HepG2 (cell line): ENCODE data around the gene CACNA1G. TPM values are rescaled to one million over a fixed set of nuclear protein-coding genes. Genes with fewer than 3 reads are reported as not detected.
A peak's percentile ranks its signal among the peaks of the same experiment; 100 is the strongest.

Experiments used
- BCL6 ChIP-seq: IDR thresholded peaks from 2 replicates; pipeline ENCODE4 v1.6.1; 2016; ENCODE audit warnings: missing genetic modification reagents, missing compliant biosample characterization
- CBX2 ChIP-seq, 2 experiments: fragments of 200-600 bp in 1 of 2; sonication (generic); formaldehyde crosslinking in 1 of 2; IDR thresholded peaks; 2 replicates each; pipeline versions ENCODE4 v1.7.0 to v1.8.1; 2018 to 2022; ENCODE audit warnings: low read depth in 2 of 2, low read length in 1 of 2, mild to moderate bottlenecking in 1 of 2, missing genetic modification reagents in 1 of 2
- CHCHD3 ChIP-seq: sonication (generic); formaldehyde crosslinking; IDR thresholded peaks from 2 replicates; pipeline ENCODE4 v1.8.0; 2022; ENCODE audit warnings: mild to moderate bottlenecking, missing genetic modification reagents, moderate library complexity
- FOXK2 ChIP-seq: fragments of 450-650 bp; IDR thresholded peaks from 2 replicates; pipeline ENCODE4 v1.6.1; 2016
- HNF1A ChIP-seq, 2 experiments: sonication (generic) in 1 of 2; formaldehyde crosslinking in 1 of 2; IDR thresholded peaks; 2 replicates each; pipeline versions ENCODE4 v1.4.0 to v1.6.1; 2016 to 2020; ENCODE audit warnings: borderline replicate concordance in 1 of 2, low read depth in 1 of 2, mild to moderate bottlenecking in 1 of 2, missing genetic modification reagents in 1 of 2
- HNRNPL ChIP-seq: fragments of 200-400 bp; formaldehyde crosslinking; IDR thresholded peaks from 2 replicates; pipeline ENCODE4 v1.6.1; 2017; ENCODE audit warnings: mild to moderate bottlenecking, low read depth, low read length
- JUND ChIP-seq: sonication (generic); formaldehyde crosslinking; IDR thresholded peaks from 2 replicates; pipeline ENCODE4 v1.8.0; 2022; ENCODE audit warnings: mild to moderate bottlenecking, missing genetic modification reagents
- KDM4B ChIP-seq: sonication (generic); formaldehyde crosslinking; IDR thresholded peaks from 2 replicates; pipeline ENCODE4 v1.4.0; 2020; ENCODE audit warnings: missing genetic modification reagents
- MIER2 ChIP-seq: IDR thresholded peaks from 2 replicates; pipeline ENCODE4 v1.6.1; 2016; ENCODE audit warnings: missing biosample characterization, missing genetic modification reagents
- RAD51 ChIP-seq: fragments of 450-650 bp; IDR thresholded peaks from 2 replicates; pipeline ENCODE4 v1.6.1; 2016; ENCODE audit warnings: borderline replicate concordance
- SATB2 ChIP-seq: sonication (generic); formaldehyde crosslinking; IDR thresholded peaks from 2 replicates; pipeline ENCODE4 v1.5.0; 2020; ENCODE audit warnings: missing genetic modification reagents
- SIX1 ChIP-seq: sonication (generic); formaldehyde crosslinking; IDR thresholded peaks from 2 replicates; pipeline ENCODE4 v1.4.0; 2020; ENCODE audit warnings: missing genetic modification reagents, borderline replicate concordance
- SMAD3 ChIP-seq: sonication (generic); formaldehyde crosslinking; IDR thresholded peaks from 2 replicates; pipeline ENCODE4 v1.4.0; 2020; ENCODE audit warnings: missing genetic modification reagents
- SNRNP70 ChIP-seq: fragments of 200-400 bp; formaldehyde crosslinking; IDR thresholded peaks from 2 replicates; pipeline ENCODE4 v1.6.1; 2017; ENCODE audit warnings: mild to moderate bottlenecking, low read depth, low read length, moderate library complexity
- SP2 ChIP-seq: sonication (generic); formaldehyde crosslinking; IDR thresholded peaks from 2 replicates; pipeline ENCODE4 v1.5.1; 2020; ENCODE audit warnings: mild to moderate bottlenecking, missing genetic modification reagents
- TEAD2 ChIP-seq: sonication (generic); formaldehyde crosslinking; IDR thresholded peaks from 2 replicates; pipeline ENCODE4 v1.9.0; 2021; ENCODE audit warnings: missing genetic modification reagents
- YY1 ChIP-seq: IDR thresholded peaks from 2 replicates; pipeline ENCODE4 v1.6.1; 2011; ENCODE audit warnings: low read length, low read depth, moderate library complexity, mild to moderate bottlenecking; ENCODE audit not compliant: insufficient read depth, insufficient replicate concordance
- ZBTB38 ChIP-seq: sonication (generic); formaldehyde crosslinking; IDR thresholded peaks from 2 replicates; pipeline ENCODE4 v1.5.1; 2020; ENCODE audit warnings: mild to moderate bottlenecking, missing genetic modification reagents
- ZFP82 ChIP-seq: sonication (generic); formaldehyde crosslinking; IDR thresholded peaks from 2 replicates; pipeline ENCODE4 v1.5.1; 2020; ENCODE audit warnings: mild to moderate bottlenecking, missing genetic modification reagents, borderline replicate concordance
- ZKSCAN8 ChIP-seq: IDR thresholded peaks from 2 replicates; pipeline ENCODE4 v1.6.1; 2016; ENCODE audit warnings: borderline replicate concordance, missing genetic modification reagents, missing compliant biosample characterization
- ZNF572 ChIP-seq: sonication (generic); formaldehyde crosslinking; IDR thresholded peaks from 2 replicates; pipeline ENCODE4 v1.5.1; 2020; ENCODE audit warnings: mild to moderate bottlenecking, missing genetic modification reagents
- ZNF724P ChIP-seq: sonication (generic); formaldehyde crosslinking; IDR thresholded peaks from 2 replicates; pipeline ENCODE4 v1.8.0; 2022; ENCODE audit warnings: missing genetic modification reagents, borderline replicate concordance
- ZNF879 ChIP-seq: sonication (generic); formaldehyde crosslinking; IDR thresholded peaks from 2 replicates; pipeline ENCODE4 v1.8.1; 2023; ENCODE audit warnings: missing genetic modification reagents
- polyA plus RNA-seq, 8 experiments: library from polyadenylated mRNA; depleted of rRNA in 3 of 8; stranded (reverse) in 7 of 8; unstranded in 1 of 8; fragments of >200 nt; fragmentation: Illumina TruSeq in 4 of 8; extraction: Trizol in 4 of 8; gene quantifications; 2 replicates each; pipeline versions ENCODE4 v1.2.1 to v1.2.3, GENCODE V29; 2011 to 2016; ENCODE audit warnings: low read depth in 4 of 8, missing spikeins in 1 of 8, mixed read lengths in 1 of 8; ENCODE audit not compliant: insufficient read depth in 1 of 8
- total RNA-seq, 5 experiments: library from RNA; depleted of rRNA; stranded (reverse); fragments of >200 nt; fragmentation: Illumina TruSeq; extraction: Trizol; gene quantifications; 2 replicates each; pipeline ENCODE4 v1.2.3, GENCODE V29; 2016; ENCODE audit warnings: low read depth in 1 of 5
- TF ChIP-seq, protein P1 (sequence below): sonication (generic); formaldehyde crosslinking; IDR thresholded peaks from 2 replicates; pipeline ENCODE4 v1.4.0; 2020; ENCODE audit warnings: missing genetic modification reagents

CACNA1G gene
- total and polyA plus RNA-seq, 2 of the 13 experiments (the other 11 are each of a cell fraction or from before 2014, with no cell fraction given): 0.02 TPM; not detected in 1

DNA sequence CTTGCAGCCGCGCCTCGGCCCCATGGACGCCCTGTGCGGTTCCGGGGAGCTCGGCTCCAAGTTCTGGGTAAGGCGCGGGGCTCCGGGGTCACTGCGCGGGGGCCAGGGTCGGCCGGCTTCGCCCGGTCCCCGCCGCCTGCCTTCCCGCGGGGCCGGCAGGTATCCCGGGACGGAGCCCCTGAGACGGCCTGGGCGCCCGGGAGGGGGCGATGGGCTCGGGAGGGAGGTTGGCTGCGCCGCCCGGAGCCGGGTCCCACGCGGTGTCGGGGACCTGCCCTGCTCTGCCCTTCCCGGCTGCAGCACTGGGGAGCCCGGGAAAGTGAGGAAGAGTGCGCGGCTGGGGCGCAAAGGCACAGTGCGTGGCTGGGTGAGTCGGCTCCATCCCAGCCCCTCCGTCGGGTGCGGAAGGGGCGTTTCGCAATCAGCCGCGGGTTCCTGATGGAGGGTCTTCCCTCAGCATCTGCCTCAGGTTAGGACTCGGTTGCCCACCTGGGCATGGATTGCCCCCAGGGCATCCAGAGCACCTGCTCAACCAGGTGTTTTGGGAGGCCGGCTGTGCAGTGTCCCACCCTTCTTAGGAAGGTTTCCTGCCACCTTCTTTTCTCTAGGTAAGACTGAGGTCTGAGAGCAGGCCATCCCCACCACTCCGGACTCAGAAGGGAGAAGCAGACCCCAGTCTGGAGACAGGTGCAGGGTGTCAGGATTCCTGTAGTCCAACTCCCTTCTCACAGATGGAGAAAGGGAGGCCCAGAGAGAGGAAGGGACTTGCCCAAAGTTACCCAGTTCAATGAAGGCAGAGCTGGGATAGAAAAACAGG lies 74.6 kb downstream of the CACNA1G start (continued):
- TF ChIP-seq YY1 (no peak), ZFP82 (0 out of 2 replicates have a peak, but pooled peaks have one; percentile 40), ZKSCAN8 (CRISPR knock-in tag) (no peak), ZNF879 (no peak; the same call in 1 of the 2 replicates), ZNF572 (CRISPR knock-in tag) (no peak), SNRNP70 (no peak), FOXK2 (no peak), HNRNPL (peak; percentile 36; the same call in 1 of the 2 replicates), ZNF724P (CRISPR knock-in tag) (no peak), CBX2 (IDR thresholded peaks at IDR 0.05; ENCODE audit: low read depth, low read length) (no peak), CBX2 (CRISPR knock-in tag; IDR thresholded peaks at IDR 0.05; ENCODE audit: low read depth) (no peak), SMAD3 (CRISPR knock-in tag) (no peak), SATB2 (CRISPR knock-in tag) (no peak), HNF1A (IDR thresholded peaks at IDR 0.05; ENCODE audit: low read depth) (no peak), HNF1A (CRISPR knock-in tag; IDR thresholded peaks at IDR 0.05; ENCODE audit: borderline replicate concordance) (no peak), MIER2 (CRISPR knock-in tag) (no peak), BCL6 (CRISPR knock-in tag) (no peak), SP2 (CRISPR knock-in tag) (no peak), CHCHD3 (CRISPR knock-in tag) (no peak), SIX1 (CRISPR knock-in tag) (no peak), ZBTB38 (CRISPR knock-in tag) (no peak; the same call in 1 of the 2 replicates), KDM4B (CRISPR knock-in tag) (0 out of 2 replicates have a peak, but pooled peaks have one; percentile 14), TEAD2 (CRISPR knock-in tag) (no peak), JUND (CRISPR knock-in tag) (0 out of 2 replicates have a peak, but pooled peaks have one; percentile 4), RAD51 (no peak)
- TF ChIP-seq, protein P1, sequence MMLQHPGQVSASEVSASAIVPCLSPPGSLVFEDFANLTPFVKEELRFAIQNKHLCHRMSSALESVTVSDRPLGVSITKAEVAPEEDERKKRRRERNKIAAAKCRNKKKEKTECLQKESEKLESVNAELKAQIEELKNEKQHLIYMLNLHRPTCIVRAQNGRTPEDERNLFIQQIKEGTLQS (CRISPR knock-in tag): no peak
